Right lobe of liver (tissue), 4 donors: Measurements from ENCODE around the gene DDX27.
"Not testable (repeated sequence)": the region's sequence is repeated elsewhere in the genome, so short reads cannot be mapped to it uniquely, and the experiment has no call there.

Source experiments
- POLR2A ChIP-seq: fragments of 450-650 bp; IDR thresholded peaks from one replicate; pipeline ENCODE4 v1.6.1; 2017; ENCODE audit warnings: antibody characterized with exemption, mild to moderate bottlenecking
- TF ChIP-seq, protein P1 (sequence below), 4 donors: fragments of 200-600 bp in 3 of 4; fragments of 450-650 bp in 1 of 4; IDR thresholded peaks; one replicate each; pipeline versions ENCODE4 v1.5.1 to v1.8.0; 2016 to 2022; ENCODE audit warnings: antibody characterized with exemption in 4 of 4, mild to moderate bottlenecking in 2 of 4
- donor health status: DM: no; HTN: no; CAD: no.
- donor health status: DM: no; HTN: no; CAD: no.
- donor health status: DM: no; HTN: yes; CAD: no.

DNA sequence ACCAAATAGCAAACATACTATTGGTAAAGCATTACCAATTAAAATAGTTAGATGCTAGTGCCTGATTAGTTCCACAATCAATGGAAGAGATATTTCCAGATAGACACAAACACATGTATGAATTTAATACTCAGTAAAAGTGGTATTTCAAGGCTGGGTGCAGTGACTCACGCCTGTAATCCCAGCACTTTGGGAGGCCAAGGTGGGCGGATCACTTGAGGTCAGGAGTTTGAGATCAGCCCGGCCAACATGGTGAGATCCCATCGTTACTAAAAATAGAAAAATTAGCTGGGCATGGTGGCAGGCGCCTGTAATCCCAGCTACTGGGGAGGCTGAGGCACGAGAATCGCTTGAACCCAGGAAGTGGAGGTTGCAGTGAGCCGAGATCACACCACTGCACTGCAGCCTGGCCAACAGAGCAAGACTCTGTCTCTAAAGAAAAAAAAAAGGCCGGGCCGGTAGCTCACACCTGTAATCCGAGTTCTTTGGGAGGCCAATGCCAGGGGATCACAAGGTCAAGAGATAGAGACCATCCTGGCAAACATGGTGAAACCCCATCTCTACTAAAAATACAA, 26.2 kb upstream of the DDX27 start:
- TF ChIP-seq, protein P1, sequence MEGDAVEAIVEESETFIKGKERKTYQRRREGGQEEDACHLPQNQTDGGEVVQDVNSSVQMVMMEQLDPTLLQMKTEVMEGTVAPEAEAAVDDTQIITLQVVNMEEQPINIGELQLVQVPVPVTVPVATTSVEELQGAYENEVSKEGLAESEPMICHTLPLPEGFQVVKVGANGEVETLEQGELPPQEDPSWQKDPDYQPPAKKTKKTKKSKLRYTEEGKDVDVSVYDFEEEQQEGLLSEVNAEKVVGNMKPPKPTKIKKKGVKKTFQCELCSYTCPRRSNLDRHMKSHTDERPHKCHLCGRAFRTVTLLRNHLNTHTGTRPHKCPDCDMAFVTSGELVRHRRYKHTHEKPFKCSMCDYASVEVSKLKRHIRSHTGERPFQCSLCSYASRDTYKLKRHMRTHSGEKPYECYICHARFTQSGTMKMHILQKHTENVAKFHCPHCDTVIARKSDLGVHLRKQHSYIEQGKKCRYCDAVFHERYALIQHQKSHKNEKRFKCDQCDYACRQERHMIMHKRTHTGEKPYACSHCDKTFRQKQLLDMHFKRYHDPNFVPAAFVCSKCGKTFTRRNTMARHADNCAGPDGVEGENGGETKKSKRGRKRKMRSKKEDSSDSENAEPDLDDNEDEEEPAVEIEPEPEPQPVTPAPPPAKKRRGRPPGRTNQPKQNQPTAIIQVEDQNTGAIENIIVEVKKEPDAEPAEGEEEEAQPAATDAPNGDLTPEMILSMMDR (IDR thresholded peaks at IDR 0.05): not testable (repeated sequence)
- TF ChIP-seq POLR2A: not testable (repeated sequence)
